Subcutaneous adipose tissue (tissue), 4 donors: Measurements from ENCODE around the gene TRIM72. TPM values are rescaled to one million over a fixed set of nuclear protein-coding genes. Genes with fewer than 3 reads are reported as not detected.

Experiments
- total RNA-seq, 4 donors: library from RNA; depleted of rRNA; stranded (reverse); fragments of >200 nt; gene quantifications; one replicate each; pipeline ENCODE4 v1.1.0, GENCODE V29; 2016
- TF ChIP-seq, protein P1 (sequence below): fragments of 450-650 bp; IDR thresholded peaks from one replicate; pipeline ENCODE4 v1.5.1; 2016; ENCODE audit warnings: low read depth, mild to moderate bottlenecking, control low read depth, antibody characterized with exemption, moderate library complexity

Gene TRIM72
- total RNA-seq, 4 donors from 2014 or later = not detected

DNA sequence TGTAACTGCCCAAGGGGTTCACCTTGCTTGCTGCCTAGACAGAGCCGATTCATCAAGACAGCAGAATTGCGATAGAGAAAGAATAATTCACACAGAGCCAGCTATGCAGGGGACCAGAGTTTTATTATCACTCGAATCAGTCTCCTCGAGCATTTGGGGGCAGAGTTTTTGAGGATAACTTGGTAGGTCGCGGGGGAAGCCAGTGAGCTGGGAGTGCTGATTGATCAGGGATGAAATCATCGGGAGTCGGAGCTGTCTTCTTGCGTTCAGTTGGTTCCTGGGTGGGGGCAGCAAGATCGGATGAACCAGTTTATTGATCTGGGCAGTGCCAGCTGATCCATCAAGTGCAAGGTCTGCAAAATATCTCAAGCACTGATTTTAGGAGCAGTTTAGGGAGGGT, 55.0 kb downstream of the TRIM72 start:
- TF ChIP-seq, protein P1, sequence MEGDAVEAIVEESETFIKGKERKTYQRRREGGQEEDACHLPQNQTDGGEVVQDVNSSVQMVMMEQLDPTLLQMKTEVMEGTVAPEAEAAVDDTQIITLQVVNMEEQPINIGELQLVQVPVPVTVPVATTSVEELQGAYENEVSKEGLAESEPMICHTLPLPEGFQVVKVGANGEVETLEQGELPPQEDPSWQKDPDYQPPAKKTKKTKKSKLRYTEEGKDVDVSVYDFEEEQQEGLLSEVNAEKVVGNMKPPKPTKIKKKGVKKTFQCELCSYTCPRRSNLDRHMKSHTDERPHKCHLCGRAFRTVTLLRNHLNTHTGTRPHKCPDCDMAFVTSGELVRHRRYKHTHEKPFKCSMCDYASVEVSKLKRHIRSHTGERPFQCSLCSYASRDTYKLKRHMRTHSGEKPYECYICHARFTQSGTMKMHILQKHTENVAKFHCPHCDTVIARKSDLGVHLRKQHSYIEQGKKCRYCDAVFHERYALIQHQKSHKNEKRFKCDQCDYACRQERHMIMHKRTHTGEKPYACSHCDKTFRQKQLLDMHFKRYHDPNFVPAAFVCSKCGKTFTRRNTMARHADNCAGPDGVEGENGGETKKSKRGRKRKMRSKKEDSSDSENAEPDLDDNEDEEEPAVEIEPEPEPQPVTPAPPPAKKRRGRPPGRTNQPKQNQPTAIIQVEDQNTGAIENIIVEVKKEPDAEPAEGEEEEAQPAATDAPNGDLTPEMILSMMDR = no peak

DNA sequence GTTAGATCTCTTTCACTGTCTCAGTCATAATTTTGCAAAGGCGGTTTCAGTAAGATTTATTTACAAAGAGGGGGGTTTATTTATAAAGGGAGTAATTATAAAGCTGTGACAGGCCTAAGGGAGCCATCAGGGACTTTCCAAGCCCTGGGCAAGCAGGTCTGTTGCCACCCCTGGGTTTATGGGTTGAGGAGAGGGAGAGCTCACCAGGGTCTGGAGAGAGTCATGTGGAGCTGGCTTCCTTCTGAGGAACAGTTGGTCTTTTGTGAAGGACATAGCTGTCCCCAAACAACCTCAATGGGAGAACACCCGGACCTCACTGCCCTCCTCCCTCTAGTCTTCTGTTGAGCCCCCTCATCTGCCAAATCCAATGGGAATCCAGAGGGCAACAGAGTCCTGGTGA, 55.6 kb downstream of the TRIM72 start:
- TF ChIP-seq, protein P1 = no peak

DNA sequence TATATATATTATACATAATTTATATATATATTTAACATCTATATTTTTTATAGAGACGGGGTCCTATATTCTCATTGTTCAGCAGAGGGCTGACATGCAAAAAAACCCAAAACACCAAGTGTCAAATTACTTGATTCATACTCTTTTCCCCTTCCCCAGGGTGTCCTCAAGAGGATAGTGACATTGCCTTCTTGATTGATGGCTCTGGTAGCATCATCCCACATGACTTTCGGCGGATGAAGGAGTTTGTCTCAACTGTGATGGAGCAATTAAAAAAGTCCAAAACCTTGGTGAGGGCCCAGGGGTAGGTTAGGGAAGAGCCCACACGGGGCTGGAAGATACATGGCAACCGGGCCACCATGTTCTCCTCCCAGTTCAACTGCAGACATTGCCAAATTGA, 56.9 kb downstream of the TRIM72 start:
- TF ChIP-seq, protein P1 = no peak

DNA sequence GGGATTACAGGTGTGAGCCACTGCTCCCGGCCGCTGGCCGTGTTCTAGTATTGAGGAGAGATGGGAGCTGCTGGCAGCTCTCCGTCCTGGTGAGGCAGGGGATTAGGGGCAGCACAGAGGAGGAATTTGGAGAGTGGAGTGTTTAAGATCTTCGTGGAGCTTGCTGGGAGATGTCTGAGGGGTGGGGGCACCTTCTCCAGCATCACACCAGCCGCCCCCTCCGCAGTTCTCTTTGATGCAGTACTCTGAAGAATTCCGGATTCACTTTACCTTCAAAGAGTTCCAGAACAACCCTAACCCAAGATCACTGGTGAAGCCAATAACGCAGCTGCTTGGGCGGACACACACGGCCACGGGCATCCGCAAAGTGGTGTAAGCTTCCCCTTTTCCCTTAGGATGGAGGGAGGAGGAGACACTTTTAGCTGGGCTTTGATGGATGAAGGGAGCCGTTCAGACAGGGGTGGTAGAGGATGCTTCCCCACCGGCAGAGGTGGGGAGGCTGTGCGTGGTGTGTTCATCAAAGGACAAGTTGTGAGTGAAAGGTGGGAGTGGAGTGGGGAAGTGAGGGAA, 57.8 kb downstream of the TRIM72 start:
- TF ChIP-seq, protein P1 = no peak

DNA sequence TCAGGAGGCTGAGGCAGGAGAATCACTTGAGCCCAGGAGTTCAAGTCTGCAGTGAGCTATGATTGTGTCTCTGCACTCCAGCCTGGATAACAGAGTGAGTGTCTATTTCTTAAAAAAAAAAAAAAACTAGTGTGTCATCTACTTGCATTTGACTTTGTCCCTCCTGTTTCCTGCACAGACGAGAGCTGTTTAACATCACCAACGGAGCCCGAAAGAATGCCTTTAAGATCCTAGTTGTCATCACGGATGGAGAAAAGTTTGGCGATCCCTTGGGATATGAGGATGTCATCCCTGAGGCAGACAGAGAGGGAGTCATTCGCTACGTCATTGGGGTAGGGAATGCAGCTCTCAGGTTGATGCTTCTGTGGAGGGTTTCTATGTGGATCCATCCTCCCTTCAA, 59.3 kb downstream of the TRIM72 start:
- TF ChIP-seq, protein P1 = no peak

DNA sequence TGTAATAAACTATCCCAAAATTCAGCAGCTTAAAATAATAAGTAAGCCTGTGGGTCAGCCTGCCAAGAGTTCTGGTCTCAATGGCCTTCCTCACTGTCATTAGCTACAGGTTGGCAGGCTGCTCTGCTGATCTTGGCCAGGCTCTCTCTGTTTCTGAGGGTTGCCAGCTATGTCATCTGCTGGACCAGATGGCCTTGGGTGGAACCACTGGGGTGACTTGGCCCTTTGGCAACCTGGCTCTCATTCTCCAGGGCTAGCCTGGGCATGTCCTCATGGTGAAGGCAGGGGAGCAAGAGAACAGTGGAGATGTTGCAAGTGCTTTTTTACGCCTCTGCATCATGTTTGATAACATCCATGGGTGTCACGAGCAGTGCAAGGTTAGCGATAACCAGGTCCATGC, 59.8 kb downstream of the TRIM72 start:
- TF ChIP-seq, protein P1 = no peak

DNA sequence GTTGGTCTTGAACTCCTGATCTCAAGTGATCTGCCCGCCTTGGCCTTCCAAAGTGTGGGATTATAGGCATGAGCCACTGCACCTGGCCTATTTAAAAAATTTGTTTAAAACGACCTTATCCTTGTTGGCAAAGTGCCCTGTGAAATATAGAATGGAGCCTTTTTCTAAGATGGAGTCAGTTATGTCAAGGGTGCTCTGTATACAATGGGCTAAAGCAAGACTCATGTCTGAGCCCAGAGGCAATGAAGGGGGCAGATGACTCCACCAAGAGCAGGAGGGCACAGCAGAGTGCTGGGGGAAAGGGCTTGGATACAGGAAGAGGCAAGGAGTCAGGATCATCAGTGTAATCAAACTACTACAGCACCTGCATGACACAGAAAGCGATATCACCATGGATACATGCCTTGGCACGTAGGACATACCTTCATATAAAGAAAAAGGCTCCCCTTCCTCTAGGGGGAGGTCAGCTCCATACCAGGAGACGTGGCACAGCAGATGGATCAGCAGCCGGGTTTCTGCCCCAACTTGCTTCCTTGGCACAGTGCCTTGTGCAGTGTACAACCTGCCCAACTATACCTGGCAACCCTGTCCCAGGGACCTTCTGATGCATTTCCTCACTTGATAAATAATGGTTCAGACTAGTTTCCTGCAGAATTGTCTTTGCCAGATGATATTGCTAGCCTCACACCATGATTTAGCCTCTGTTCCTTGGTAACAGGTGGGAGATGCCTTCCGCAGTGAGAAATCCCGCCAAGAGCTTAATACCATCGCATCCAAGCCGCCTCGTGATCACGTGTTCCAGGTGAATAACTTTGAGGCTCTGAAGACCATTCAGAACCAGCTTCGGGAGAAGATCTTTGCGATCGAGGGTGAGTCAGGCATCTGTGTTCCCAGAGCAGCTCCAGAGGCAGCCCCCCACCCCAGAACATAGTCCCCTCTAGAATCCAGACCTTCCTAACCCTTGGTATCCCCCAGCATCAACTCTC, 61.2 kb downstream of the TRIM72 start:
- TF ChIP-seq, protein P1 = no peak
